ENCODE measurements around the gene NTSR1. TPM values are rescaled to one million over a fixed set of nuclear protein-coding genes. Genes with fewer than 3 reads are reported as not detected.

NTSR1 gene
- total and polyA plus RNA-seq, 11 donors: 0.01 to 0.32 (median 0.07) TPM; not detected in 7

- TF ChIP-seq CTCF (IDR thresholded peaks at IDR 0.05): no peak
- no peak for TF ChIP-seq POLR2A (IDR thresholded peaks at IDR 0.05)
- Histone ChIP-seq H3K4me3 (no peak overlapping the region), H3K9me3 (peaks cover 0 to 22% (median 11%) of the 10 kb centered on the region in 12 donors), H3K27me3 (peaks cover 0 to 14% (median 0%) of the 10 kb centered on the region in 9 donors), H3K36me3 (no peaks in the 10 kb centered on the region), H3K4me1 (peaks cover 0 to 12% (median 0%) of the 10 kb centered on the region in 12 donors), H3K27ac (peak overlapping the region in 1 of 12 donors; percentile 73)
- intact Hi-C loops (cut with DNase I): no loop called here
- peak in 1 of 5 donors; percentile 54 for DNase-seq
- ATAC-seq: no peak
- WGBS, 4 donors: 72 to 78% (median 75%) methylated on average over 29 to 30 of the region's 30 CpGs
These were observed 7.7 kb downstream of the NTSR1 start for GRCh38 chr20:62716198-62716940.

DNA sequence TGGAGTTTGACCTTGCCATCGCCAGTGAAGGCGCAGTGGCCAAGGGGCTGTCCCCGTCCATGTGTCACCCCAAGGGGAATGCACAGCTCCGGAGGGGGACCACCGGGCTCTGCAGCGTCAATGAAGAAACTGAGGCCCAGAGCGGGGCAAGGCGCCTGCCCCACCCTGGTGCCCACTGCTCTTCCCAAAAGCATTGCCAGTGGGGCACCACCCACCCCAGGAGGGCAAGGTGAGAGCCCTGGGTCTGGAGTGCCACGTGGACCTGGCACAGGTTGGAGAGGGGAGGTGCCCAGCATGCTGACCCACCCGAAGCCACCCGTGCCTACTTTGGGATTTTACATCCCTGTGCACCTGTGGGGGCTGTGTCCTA, 8.3 kb downstream of the NTSR1 start:
- DNase-seq (no peak), ATAC-seq (peak in 1 of 4 donors; percentile 9)
- Histone ChIP-seq H3K9me3 (peaks cover 0 to 26% (median 14%) of the 10 kb centered on the region in 12 donors), H3K4me1 (peaks cover 0 to 12% (median 0%) of the 10 kb centered on the region in 12 donors), H3K27ac (peak overlapping the region in 1 of 12 donors; percentile 73), H3K4me3 (no peak overlapping the region), H3K36me3 (no peaks in the 10 kb centered on the region), H3K27me3 (peaks cover 0 to 12% (median 0%) of the 10 kb centered on the region in 9 donors)
- intact Hi-C loops (cut with DNase I): no loop called here
- TF ChIP-seq POLR2A (IDR thresholded peaks at IDR 0.05): no peak
- TF ChIP-seq CTCF (IDR thresholded peaks at IDR 0.05): no peak
- WGBS, 4 donors: 90 to 94% (median 92%) methylated on average over 8 to 11 of the region's 11 CpGs

- Histone ChIP-seq H3K27ac (peak overlapping the region in 1 of 12 donors; percentile 73), H3K4me3 (no peak overlapping the region), H3K36me3 (no peaks in the 10 kb centered on the region), H3K27me3 (peaks cover 0 to 18% (median 0%) of the 10 kb centered on the region in 9 donors), H3K9me3 (peaks cover 0 to 26% (median 14%) of the 10 kb centered on the region in 12 donors), H3K4me1 (peaks cover 0 to 9% (median 0%) of the 10 kb centered on the region in 12 donors)
- peak in 1 of 5 donors; percentile 51 for DNase-seq
- 52 to 70% (median 63%) methylated on average over 14 to 18 of the region's 18 CpGs for WGBS, 4 donors
- intact Hi-C loops (cut with DNase I): no loop called here
- TF ChIP-seq CTCF (IDR thresholded peaks at IDR 0.05) (no peak), POLR2A (IDR thresholded peaks at IDR 0.05) (no peak)
- no peak for ATAC-seq
These were observed 9.3 kb downstream of the NTSR1 start for GRCh38 chr20:62717933-62718332.

- no peak for ATAC-seq
- Histone ChIP-seq H3K27ac (no peak overlapping the region), H3K36me3 (no peaks in the 10 kb centered on the region), H3K4me1 (peaks cover 0 to 6% (median 0%) of the 10 kb centered on the region in 12 donors), H3K27me3 (peaks cover 0 to 23% (median 0%) of the 10 kb centered on the region in 9 donors), H3K9me3 (peaks cover 0 to 26% (median 14%) of the 10 kb centered on the region in 12 donors), H3K4me3 (no peak overlapping the region)
- WGBS, 4 donors: 63 to 75% (median 69%) methylated on average over 12 of the region's 12 CpGs
- no peak for DNase-seq
- intact Hi-C loops (cut with DNase I): no loop called here
- TF ChIP-seq POLR2A (IDR thresholded peaks at IDR 0.05) (no peak), CTCF (IDR thresholded peaks at IDR 0.05) (no peak)
These were observed 9.9 kb downstream of the NTSR1 start for GRCh38 chr20:62718546-62718945.

All from heart left ventricle (tissue), 16 donors.